ENCODE data around the gene STK32B. TPM values are rescaled to one million over a fixed set of nuclear protein-coding genes. Genes with fewer than 3 reads are reported as not detected.

The STK32B gene
- total RNA-seq, 1 experiment from 2014 or later: 17.4 TPM

DNA sequence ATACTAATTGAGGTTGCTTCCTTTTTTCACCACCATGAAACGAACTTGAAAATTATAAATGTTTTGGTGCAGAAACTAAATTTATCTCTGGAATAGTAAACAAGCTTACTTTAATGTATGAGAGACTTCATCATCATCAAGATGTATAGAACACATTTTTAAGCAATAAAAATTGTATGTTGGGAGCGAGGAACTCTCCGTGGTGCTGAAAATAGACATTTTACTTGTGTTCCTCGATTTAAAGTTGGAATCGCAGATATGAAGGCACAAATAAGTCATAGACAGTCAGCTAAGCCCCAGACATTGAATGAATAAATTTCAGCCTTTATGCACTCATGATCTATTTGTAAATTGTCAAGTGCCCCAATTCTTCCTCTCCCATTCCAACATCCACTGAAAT is 310.7 kb downstream of the STK32B start:
- no peak for DNase-seq (ENCODE audit: low read depth)

DNA sequence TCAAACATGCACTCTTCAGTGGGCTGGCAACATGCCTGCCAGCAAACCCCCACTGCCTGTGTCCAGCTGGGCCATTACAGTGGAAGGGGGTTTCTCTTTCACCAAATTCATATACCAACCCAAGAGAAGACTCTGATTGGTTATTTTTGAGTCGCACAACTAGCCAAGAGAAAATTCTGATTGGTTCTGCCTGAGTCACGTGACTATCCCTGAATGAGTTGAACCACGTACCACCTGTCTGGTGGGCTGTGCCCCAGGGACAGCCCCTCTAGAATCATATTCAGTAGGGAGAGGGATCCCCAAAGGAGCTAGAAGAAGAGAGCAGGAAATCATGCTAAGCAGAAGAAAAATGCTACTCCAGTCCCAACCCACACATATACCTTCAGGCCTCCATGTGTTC is 313.1 kb downstream of the STK32B start:
- DNase-seq (ENCODE audit: low read depth): no peak

DNA sequence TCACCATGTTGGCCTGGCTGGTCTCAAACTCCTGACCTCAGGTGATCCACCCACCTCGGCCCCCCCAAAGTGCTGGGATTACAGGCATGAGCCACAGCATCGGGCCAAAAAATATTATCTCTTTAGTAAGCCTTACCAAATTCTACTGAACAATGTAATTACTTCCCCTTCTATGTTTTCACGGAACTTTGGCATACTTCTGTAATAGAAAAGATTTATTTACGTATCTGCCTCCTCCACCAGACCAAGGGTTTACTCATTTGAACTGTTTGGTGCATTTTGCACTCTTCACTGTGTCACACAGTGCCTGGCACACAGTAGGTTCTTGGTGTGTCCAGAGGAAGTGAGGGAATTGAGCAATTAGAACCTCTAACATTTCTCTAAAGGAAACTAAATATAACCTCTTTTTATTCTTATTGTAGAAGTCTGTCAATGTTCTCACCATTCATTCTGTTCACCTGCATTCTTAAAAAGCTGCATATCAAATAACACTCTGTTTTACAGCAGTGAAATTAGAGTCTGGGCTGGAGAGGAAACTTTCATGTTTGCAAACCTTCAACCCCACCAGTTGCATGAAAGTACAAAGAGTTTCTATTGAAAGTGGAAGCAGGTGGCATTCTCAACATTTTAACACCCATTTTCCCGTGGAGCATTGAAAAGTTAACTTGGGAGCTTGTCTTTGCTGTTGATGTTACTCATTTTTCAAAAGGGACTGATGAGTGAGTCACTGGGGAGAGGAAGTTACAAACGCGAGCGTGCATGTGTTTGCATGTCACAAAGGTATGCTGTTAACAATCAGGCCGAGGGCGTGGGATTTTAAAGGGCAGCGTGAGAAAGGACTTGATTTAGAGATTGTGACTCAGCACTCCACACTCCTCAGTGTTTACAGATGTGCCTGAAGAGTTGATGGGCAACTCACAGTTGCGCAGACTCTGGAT is 314.1 kb downstream of the STK32B start:
- DNase-seq (ENCODE audit: low read depth): peak; percentile 97

GRCh38 chr4:5366009-5366386 is 314.7 kb downstream of the STK32B start:
- no peak for DNase-seq (ENCODE audit: low read depth)

DNA sequence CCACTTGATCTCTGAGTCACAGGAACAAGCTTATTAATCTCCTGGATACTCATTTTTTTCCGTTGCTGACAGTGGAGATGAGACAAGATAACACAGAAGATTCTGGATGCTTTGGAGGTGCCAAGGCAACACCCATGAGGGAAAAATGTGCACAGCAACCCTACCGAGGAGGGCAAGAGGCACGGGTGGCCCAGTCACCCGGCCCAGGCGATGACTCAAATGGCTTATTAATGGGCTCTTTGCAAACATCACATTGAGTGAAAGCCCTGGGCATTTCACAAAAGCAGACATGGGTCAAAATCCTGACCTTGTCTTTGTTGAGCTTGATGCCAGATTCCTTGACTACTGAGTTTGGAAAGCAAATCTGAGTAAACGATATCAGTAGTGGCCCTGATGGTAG is 315.1 kb downstream of the STK32B start:
- DNase-seq (ENCODE audit: low read depth): peak; percentile 78

DNA sequence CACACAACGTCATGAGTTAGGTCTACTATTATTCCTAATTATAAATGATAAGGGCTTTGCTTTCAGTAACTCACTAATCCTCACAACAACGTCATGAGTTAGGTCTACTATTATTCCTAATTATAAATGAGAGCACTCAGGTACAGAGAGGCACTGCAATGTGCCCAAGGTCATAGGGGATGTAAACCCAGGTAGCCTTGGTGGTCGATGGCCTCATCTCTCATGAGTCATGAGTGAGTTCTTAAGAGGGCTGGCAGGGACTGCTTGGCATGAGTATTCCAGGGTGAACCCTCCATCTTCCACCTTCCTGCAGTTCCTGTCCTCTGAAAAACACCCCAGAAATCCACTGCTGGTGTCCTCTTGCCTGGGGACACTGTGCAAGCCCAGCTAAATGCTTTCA is 317.1 kb downstream of the STK32B start:
- no peak for DNase-seq (ENCODE audit: low read depth)

DNA sequence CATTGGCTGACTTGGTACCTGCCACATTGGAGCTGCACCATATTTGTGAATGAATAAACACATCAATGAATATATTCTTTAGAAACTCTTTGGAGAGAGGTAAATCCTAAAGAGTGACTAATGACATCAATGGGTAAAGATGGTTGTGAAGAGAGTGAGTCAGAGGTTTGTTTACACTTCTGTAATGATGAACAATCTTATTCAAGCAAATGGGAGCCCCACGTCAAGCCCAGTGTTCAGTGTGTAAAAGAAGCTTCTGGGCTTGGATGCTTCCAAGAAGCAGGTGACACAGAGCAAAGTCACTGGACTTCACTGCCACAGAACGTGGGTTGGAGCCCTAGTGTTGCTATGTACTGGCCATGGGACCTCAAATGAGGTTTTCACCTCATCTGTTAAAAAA is 319.0 kb downstream of the STK32B start:
- peak; percentile 77 for DNase-seq (ENCODE audit: low read depth)

GRCh38 chr4:5371415-5372190 is 320.3 kb downstream of the STK32B start:
- peak; percentile 91 for DNase-seq (ENCODE audit: low read depth)

DNA sequence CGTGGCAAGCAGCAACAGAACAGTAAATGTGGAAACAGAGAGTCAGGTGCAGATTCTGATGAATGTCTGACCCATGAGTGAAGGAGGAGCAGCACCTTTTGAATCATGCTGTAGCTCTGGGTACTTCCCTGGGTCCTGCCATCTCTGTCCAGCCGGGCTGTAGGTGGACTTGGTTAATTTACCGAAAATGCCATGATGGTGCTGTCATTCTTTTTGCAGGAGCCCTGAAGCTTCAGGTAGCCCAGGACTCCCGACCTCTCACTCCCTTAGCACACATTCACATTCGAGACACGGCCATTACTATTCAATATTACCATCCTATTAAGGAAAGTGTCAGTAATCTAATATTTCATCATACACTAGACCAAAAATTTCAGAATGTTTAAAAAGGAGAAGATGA is 320.9 kb downstream of the STK32B start:
- DNase-seq (ENCODE audit: low read depth): no peak

DNA sequence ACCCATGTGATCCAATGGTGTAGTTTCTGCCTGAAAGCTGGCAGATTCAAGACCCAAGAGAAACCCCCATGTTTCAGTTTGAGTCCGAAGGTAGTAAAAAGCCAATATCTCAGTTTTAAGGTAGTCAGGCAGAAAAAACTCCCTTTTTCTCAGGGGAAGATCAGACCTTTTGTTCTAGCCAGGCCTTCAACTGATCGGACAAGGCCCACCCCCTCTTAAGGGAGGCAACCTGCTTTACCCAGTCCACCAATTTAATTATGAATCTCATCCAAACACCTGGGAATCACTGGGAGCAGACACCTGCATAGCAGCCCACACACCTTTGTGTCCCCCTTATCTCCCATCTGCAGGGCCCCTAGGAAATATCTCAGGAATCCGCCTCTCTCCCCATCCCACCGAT is 322.0 kb downstream of the STK32B start:
- DNase-seq (ENCODE audit: low read depth): no peak

DNA sequence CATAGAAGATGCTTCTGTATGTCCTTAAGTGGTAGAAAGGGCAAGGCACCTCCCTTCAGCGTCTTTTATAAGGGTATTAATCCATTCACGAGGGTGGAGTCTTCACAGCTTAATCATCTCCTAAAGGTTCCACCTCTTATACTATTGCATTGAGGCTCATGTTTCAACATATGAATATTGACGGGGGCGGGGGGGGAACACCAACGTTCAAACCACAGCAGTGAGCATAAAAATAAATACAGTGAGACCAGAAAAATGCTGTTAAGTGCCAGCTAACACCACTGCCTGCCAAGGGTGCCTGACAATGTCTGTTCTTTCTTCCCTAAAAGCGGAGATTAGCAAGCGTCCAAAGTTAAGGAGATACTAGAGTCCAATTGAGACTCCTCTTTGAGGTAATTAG is 323.3 kb downstream of the STK32B start:
- peak; percentile 62 for DNase-seq (ENCODE audit: low read depth)

- DNase-seq (ENCODE audit: low read depth): no peak
Measured at GRCh38 chr4:5374994-5375393, 323.7 kb downstream of the STK32B start.

DNA sequence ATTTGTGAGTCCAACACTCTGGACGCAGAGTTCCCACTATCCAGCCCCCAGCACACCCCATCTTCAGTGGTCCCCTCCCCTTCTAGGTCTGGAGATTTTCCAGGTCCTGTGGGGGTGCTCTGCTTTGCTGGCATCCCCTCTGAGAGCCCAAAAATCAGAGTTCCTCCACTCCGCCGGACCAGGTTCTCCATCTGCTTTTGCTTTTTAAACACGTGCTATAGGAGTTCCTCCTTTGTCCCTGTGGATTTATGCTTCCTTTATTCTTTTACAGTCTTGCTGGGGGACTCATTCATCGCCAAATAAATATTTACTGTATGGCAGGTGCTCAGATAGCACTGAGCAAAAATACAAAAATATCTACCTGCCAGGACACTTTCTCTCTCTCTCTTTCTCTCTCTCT is 324.7 kb downstream of the STK32B start:
- DNase-seq (ENCODE audit: low read depth): no peak

- DNase-seq (ENCODE audit: low read depth): peak; percentile 61
Measured at GRCh38 chr4:5378002-5378401, 326.7 kb downstream of the STK32B start.

GRCh38 chr4:5379895-5380294 is 328.6 kb downstream of the STK32B start:
- no peak for DNase-seq (ENCODE audit: low read depth)

GRCh38 chr4:5381961-5382441 is 330.7 kb downstream of the STK32B start:
- DNase-seq (ENCODE audit: low read depth): peak; percentile 67

- DNase-seq (ENCODE audit: low read depth): no peak
Measured at GRCh38 chr4:5383191-5383980, 332.1 kb downstream of the STK32B start.

- DNase-seq (ENCODE audit: low read depth): no peak
Measured at GRCh38 chr4:5385741-5386311, 334.5 kb downstream of the STK32B start.

DNA sequence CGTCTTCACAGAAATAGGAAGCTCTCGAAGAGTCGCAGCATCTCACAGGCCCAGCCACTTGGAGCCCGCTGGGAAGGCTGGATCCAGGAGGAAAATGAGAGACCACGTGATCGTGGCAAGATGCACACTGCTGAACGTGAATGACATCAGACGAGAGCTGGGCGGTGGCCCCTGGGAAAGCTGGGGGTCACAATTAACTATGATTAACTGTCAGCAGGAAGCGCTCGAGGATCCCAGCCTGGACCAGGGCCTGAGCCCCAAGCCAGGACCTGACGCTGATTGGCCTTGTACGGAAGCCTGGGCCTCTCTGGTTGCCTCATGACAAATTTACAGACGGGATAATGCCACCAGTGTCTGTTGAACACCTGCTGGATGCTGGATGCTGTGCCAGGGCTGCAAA is 335.6 kb downstream of the STK32B start:
- DNase-seq (ENCODE audit: low read depth): no peak

GRCh38 chr4:5387457-5387856 is 336.2 kb downstream of the STK32B start:
- DNase-seq (ENCODE audit: low read depth): no peak

- DNase-seq (ENCODE audit: low read depth): no peak
Measured at GRCh38 chr4:5389756-5390310, 338.6 kb downstream of the STK32B start.

Measured in Daoy (cell line).